HepG2 (cell line): ENCODE data around the gene NFKB1.

ENCODE experiments used
- HMG20A ChIP-seq: IDR thresholded peaks from 2 replicates; pipeline ENCODE4 v1.6.1; 2016; ENCODE audit warnings: borderline replicate concordance
- NFYB ChIP-seq: sonication (generic); formaldehyde crosslinking; IDR thresholded peaks from 2 replicates; pipeline ENCODE4 v1.4.0; 2020; ENCODE audit warnings: missing genetic modification reagents
- POLR2AphosphoS5 ChIP-seq: IDR thresholded peaks from 2 replicates; pipeline ENCODE4 v1.6.1; 2012; ENCODE audit warnings: low read depth, low read length
- SRF ChIP-seq: IDR thresholded peaks from 2 replicates; pipeline ENCODE4 v1.6.1; 2011; ENCODE audit warnings: mild to moderate bottlenecking, low read depth, low read length, moderate library complexity
- ZNF761 ChIP-seq: sonication (generic); formaldehyde crosslinking; conservative IDR thresholded peaks from 2 replicates; pipeline ENCODE4 v1.4.0; 2020; ENCODE audit warnings: mild to moderate bottlenecking, missing genetic modification reagents
- TF ChIP-seq, protein P1 (sequence below): sonication (generic); formaldehyde crosslinking; IDR thresholded peaks from 2 replicates; pipeline ENCODE4 v1.4.0; 2020; ENCODE audit warnings: mild to moderate bottlenecking, missing genetic modification reagents
- TF ChIP-seq, protein P2 (sequence below): sonication (generic); formaldehyde crosslinking; IDR thresholded peaks from 2 replicates; pipeline ENCODE4 v1.5.1; 2020; ENCODE audit warnings: missing genetic modification reagents, mild to moderate bottlenecking, borderline replicate concordance

DNA sequence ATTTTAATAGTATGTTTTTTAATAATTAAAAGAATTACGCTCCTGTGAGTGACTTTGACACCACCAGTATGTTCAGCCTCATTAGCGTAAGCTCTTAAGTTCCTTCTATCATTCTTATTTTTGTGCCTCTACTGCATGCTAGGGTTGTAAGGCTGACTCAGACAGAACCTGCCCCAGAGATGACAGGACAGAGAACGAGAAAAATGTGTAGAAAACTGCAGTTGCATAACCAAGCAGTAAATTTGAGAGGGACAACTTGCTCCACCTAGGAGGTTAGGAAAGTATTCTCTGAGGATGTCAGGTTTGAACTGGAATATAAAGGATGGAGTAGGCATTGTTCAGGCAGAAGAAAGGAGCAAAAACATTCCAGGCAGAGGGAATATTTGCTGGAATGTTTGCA is 98.7 kb downstream of the NFKB1 start:
- TF ChIP-seq ZNF761 (CRISPR knock-in tag) (no peak), HMG20A (CRISPR knock-in tag) (no peak), SRF (no peak), POLR2AphosphoS5 (no peak), NFYB (no peak)
- TF ChIP-seq, protein P1, sequence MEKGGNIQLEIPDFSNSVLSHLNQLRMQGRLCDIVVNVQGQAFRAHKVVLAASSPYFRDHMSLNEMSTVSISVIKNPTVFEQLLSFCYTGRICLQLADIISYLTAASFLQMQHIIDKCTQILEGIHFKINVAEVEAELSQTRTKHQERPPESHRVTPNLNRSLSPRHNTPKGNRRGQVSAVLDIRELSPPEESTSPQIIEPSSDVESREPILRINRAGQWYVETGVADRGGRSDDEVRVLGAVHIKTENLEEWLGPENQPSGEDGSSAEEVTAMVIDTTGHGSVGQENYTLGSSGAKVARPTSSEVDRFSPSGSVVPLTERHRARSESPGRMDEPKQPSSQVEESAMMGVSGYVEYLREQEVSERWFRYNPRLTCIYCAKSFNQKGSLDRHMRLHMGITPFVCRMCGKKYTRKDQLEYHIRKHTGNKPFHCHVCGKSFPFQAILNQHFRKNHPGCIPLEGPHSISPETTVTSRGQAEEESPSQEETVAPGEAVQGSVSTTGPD (CRISPR knock-in tag) = no peak
- TF ChIP-seq, protein P2, sequence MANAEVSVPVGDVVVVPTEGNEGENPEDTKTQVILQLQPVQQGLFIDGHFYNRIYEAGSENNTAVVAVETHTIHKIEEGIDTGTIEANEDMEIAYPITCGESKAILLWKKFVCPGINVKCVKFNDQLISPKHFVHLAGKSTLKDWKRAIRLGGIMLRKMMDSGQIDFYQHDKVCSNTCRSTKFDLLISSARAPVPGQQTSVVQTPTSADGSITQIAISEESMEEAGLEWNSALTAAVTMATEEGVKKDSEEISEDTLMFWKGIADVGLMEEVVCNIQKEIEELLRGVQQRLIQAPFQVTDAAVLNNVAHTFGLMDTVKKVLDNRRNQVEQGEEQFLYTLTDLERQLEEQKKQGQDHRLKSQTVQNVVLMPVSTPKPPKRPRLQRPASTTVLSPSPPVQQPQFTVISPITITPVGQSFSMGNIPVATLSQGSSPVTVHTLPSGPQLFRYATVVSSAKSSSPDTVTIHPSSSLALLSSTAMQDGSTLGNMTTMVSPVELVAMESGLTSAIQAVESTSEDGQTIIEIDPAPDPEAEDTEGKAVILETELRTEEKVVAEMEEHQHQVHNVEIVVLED (CRISPR knock-in tag) = no peak
